Hypothalamus (tissue), 51 donors: ENCODE results near the gene PLEKHS1.

ENCODE experiments used
- DNase-seq, 51 donors: peaks; one replicate each; lab custom pipeline; 2025; lab: John Stamatoyannopoulos, UW

Gene PLEKHS1

DNA sequence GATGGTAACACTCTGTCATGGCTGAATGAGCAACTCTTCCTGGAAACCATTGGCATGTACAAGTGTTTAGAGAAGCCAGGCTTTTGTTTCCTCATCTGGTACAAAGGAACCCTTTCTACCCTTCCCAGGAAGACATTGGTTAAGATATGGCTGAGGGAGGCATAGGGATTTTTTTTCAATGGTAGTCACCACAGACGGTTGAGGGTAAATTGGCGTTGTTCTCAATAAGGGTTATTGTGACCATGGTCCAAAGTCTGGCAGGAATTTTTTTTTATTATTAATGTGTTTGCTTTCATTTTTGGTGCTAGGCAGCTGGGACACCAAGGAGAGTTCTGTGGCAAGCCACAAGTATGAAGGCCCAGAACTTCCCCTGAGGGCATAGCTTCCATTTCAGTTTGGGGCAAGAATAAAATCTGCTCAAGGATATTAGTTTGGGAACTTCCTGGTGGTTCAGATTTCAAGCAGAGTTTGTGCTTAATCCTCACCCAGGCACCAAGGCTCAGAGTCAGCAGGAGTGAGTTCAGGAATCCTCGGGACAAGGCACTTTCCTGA lies at the start of gene PLEKHS1:
PLEKHS1 (plus strand) TSS at position 502 of the 552 bp plus-strand sequence. CDS start 3,596 bp downstream, outside the sequence.
- no peak for DNase-seq

DNA sequence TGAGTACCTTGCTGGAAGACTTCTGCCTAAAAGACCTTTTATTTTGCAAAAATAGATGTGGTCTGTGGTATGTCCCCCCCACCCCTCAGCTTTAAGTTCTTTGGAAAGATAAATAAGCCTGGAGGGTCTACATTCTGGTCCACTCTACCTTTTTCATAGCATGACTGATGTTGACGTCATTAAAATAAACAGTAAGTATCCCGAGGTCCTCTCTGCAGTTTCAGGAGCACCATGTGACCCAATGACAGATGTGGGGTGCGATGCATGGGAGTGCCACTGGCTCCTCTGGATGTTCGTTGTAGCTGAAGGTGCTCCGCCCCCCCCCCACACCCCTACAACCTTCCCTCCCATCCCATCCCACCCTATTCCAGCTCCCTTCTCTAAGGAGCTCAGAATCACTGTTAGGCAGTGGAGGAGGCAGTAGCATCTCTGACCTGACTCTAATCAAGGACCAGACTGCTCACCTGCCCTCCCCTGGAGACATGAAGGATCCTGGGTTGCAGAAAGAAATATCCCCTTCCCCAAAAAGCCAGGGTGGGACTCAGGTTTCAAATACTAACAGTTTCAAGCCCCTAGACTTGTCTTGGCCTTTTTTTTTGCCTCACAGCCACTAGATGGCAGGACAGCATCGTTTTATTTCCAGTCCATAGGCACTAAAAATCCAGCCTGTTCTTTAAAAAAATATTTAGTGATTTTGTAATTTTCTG lies 46.7 kb upstream of the PLEKHS1 start:
- peak in 14 of 51 donors; percentile 5 to 58 (median 26) for DNase-seq

DNA sequence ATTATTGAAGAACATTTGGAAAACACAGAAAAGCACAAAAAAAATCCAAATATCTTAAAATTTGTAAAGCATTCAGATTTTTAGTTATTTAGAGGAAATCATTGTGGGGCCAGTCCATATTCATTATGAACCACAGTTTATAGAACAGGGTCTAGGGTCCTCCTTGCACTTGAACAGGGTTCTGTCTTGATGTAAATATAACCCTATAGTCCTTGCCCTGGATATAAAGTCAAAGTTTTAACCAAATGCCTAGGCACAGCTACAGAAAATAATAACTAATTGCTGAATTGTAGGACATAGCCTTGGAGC lies 46.2 kb upstream of the PLEKHS1 start:
- DNase-seq, result no peak

DNA sequence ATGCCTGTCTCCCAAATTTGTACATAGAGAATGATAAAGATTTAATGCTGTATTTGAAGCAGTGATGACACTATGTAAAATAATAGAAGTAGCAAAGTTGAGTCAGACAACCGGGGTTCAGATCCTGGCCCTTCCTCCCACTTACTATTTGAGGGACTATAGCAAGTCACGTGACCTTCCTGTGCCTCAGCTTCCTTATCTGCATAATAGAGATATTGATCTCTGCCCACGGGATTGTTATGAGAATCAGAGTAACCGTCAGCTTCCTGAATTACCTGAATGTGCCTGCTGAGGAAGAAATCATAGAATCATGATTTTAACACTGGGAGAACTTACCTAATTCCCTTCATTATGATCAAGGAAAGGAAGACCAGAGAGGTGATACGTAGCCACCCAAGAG lies 44.9 kb upstream of the PLEKHS1 start:
- DNase-seq, result no peak

DNA sequence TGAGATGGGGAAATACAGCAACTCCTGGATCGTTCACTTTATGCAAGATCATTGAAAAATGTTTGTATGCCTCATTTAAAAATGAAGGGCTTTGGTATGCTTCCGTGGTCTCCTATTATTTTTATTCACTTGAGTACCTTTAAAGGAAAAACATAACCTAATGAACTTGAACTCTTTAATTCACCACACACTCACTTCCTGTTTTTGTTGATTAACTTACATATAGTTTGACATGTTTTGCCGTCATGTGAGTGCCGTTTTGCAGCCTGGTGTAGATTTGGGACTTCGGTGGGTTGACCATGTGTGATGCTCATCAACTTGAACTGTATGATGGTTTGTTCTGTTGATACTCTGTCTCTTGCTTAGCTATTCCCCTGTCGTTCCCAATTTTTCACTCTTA lies 42.8 kb upstream of the PLEKHS1 start:
- no peak for DNase-seq

DNA sequence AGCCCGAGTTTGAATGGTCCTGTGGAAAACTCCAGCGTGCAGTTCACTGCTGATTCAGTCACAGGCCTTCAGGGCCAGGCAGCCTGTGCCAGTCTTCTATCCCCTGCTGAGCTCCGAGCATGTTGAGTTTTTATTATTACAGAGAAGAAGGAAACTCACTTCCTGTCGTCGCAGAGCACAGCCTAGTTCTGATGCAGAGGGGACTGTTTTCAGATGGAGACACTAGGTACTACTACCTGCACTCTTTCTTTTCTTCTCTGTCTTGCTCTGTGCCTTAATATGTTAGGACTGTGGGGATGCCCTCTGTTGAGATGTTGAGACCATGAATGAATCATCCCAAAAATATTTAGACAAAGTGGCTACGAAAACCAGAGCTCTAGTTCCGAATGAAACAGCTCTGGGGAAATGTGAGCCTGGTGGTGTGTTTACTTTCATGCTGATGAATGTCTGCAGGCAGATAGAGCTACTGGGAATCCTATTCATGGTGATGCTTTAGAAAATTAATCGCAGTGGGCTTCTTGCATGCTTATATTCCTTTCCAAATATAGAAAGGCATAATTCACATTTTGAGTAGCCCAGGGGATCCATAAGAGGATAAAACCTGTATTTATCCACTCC lies 42.2 kb upstream of the PLEKHS1 start:
- peak in 7 of 51 donors; percentile 7 to 39 (median 21) for DNase-seq

DNA sequence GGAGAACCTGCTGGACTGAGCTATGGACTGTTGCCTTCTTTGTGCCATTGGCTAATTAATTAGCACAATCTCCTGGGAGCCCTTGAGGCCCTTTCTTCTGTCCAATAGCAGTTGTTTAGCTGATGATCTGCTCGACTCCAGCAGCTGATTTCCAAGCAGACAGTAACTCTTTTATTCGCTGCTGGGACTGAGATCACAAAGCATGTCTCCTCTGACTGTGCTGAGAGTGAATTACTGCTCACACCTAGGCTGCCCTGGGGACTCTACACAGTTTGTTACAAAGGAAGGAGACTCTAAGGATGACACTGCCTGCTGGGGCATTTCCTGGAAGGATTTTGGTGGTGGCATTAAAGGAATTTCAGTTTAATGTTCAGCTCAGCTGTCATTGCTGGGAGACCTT lies 40.3 kb upstream of the PLEKHS1 start:
- DNase-seq, result peak in 6 of 51 donors; percentile 7 to 27 (median 12)

DNA sequence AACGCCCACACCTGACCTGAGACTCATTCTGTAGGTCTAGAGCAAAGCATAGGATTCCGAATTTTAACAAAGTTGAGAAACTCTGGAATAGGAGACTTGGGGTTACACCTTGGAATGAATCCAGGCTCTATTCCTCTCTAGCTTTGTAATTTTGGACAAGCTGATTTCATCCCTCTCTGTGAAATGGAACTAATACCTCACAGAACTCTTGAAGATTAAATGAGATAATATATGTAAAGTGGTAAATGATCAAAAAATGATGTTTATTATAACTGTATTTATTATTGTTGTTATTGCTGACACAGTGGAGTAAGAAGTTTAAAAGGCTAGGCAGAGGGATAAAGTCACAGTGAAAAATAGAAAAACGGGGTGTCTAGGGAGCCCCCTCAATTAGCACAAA lies 39.5 kb upstream of the PLEKHS1 start:
- no peak for DNase-seq

DNA sequence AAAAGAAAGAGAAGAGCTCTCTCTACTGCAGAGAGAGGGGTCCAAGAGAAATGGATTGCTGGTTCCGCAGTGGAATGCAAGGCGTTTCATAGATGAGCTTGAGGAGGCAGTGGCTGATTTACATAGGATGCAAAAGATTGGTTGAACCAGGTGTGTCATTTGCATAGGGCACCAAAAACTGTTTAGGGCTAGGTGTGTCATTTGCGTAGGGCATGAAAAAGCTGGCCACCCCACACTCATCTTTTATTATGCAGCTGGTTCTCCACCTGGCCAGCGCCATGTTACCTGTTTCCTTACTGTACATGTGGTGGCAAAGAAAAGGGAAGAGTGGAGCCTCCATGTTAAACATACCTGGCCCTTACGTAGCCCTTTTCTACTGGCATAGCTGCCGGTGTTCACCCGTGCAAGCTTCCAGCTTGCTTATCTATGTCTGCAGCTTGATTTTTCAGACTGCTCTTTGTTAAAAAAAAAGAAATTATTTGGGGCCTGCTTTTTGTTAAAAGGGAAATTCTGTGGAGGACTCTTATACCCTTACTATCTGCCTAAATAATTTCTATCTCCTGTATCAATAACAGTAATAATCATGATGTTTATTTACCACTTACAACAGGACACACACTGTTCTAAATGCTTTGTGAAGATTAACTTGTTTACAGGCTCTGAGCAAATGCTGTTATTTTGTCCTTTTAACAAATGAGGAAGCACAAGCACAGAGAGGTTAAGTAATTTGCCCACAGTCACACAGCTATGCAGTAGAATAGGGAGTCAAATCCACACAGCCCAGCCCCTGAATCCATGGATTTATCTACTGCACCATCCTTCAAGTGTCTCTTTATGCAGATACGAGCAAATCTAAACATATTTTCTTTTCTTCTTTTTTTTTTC lies 38.5 kb upstream of the PLEKHS1 start:
- DNase-seq, result no peak

DNA sequence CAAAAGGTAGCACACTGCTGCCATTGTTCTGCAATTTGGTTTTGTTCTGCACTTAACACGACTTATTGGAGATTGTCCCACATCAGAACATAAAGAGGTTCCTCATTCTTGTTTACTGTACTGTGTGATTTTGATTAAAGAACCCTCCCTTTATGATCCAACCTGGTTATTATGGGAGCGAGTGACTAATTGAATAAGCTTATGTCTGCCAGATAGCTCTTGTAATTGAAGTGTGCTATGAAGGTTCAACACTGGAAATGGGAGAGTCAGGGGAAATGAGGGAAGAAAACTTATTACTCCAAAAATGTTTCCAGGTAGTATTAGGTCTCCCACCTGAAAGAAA lies 37.9 kb upstream of the PLEKHS1 start:
- no peak for DNase-seq

DNA sequence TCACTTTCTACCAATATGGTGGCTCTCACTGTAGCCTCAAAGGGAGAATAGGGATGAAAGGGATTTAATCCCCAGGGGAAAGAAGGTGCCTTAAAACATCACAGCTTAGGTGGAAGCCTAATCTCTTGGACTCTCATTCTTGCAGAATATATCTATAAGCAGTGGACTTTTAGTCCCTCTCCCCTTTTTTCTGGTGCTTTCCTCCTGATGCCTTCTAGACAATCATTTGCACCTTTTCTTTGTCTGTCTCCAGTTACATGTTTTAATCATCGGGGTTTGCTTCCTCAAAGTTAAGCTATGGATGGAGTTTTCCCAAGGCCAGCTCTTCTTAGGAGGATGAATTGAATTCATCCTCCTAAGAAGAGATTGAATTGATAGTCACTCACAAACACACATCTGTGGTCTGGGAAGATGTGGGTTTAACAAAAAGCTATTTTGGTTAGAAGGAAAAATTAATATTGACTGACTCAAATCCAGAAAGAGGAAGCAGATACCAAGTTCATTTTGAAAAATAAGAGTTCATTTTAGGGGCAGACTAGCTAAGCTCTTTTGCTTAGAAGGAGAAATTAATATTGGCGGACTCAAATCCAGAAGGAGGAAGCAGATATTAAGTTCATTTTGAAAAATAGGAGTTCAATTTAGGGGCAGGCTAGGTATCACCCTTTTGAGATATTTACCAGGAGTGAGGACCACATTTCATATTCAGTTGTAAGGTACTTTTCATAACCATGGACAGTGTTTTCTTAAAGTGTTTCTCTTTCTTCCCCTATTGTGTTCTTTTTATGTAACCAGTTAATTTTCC lies 35.2 kb upstream of the PLEKHS1 start:
- DNase-seq, result no peak

DNA sequence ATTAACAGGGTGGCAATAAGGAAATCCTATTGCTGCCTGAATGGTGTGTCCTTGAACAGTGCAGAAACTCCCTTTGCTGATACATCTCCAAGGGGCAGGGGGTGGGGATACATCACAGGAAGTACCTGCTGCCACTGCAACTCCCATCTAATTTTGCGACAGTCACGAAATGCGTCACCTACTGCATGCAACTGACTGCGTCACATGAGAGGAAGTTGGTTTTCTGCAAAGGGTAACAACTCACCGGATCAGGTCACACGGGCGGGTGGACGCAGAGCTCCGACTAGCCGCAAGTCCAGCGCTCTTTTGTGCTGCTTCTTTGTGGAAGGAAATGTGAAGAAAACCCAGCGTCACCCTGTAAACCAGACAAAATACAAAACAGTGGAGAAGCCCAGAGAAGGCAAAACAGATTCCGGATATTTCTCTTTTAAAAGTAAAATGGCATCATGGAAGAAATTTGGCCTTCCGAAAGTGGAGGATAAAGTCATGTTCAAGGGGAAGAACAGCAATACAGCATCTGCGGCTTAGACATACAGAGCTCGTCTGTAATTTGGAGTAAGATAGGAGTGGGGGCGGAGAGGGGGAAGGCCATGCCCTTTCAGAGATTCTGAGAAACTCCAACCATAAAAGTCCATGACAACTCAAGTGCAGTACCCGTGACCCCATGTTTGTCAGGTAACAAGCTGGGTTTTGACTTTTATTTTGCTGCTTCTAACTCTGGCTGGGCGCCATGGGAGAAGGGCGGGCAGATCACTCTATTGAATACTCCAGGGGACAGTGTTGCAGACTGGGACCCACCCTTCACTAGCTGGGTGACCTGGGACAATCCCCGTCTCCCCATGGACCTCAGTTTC lies 32.3 kb upstream of the PLEKHS1 start:
- no peak for DNase-seq

DNA sequence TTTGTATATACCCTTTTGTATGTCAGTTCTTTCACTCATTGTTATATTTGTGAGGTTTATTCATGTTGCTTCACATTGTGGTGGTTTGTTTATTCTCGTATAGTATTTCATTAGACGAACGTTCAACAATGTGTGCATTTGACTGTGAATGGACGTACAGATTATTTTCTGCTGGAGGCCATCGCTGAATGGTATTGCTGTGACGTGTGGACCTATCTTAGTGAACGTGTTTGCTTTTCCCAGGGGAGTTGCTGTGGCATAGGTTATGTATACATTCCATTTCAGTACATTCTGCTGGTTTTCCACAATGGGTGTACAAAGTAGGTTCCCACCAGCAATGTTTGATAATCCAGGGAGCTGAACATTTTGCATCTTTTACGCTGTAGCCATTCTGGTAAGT lies 31.1 kb upstream of the PLEKHS1 start:
- DNase-seq, result no peak

DNA sequence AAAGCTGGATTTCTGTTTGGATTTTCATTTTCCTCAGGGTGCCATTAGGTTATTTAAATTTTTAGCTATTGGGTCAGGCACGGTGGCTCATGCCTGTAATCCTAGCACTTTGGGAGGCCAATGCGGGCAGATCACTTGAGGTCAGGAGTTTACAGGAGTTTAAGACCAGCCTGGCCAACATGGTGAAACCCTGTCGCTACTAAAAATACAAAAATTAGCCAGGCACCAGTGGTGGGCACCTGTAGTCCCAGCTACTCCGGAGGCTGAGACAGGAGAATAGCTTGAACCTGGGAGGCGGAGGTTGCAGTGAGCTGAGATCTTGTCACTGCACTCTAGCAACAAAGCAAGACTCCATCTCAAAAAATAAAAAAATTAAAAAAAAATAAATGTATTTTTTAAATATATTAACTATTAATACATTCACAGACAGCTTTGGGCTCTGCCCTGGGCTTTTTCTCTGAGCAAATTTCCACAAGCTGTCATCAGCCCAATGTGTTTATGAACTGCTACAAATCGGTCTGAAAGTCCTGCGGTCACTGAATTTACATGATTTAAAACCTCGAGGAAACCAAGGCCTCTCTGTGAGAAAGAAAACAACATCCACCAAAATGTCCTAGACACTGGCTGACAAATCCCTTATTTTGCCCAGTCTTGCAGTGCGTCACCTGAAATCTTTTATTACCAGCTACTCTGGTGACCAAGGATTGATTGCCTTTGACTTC lies 19.2 kb upstream of the PLEKHS1 start:
- no peak for DNase-seq

DNA sequence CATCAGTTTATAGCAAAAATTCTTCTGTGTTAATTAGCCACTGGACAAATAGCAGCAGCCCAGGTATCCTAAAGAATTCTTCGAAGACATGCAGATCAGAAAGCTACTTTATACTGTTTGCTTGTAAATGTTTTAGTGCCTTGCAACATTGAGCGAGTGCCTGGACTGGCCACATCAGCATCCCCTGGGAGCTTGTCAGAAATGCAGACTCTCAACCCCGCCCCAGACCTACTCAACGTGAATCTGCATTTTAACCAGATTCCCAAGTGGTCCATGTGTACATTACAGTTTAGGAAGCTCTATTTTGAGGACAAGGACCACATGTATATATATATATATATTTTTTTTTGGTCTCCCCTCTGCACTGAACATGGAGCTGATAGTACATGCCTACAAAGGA lies 18.5 kb upstream of the PLEKHS1 start:
- DNase-seq, result no peak

DNA sequence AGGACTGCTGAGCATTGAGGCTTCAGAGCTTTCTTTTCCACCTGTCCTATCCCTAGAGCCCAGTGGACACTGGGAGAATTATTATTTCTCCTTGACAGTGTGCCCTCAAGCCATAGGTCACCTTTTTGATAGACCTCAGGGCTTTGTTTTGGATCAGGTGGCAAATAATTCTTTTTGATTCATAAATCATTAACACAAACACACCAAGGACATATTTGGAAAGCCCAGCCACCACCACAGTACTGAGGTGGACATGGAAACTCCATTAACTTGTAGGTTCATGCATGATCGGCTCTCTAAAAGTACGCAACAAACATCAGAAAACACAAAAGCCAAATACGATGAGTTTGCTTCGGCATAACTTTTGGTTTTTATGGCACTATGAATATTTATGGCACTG lies 17.8 kb upstream of the PLEKHS1 start:
- no peak for DNase-seq

DNA sequence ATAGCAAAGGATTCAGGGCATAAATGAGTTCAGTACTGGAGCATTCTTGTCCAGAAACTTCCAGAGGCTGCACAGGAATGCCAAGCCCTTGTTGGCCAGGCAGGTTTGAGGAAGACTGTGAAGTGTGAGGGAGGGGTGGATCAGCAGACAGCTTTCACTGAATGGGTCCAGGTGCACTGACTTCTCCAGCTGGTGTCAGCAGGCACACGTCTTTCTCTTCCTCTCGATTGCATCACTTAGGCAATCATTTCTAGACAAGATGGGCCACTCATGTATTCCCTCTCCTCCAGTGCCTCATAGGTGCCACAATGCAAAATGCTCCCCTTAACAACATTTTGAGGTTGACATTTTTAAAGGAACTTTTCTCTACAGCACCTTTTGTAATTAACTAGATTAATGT lies 15.6 kb upstream of the PLEKHS1 start:
- DNase-seq, result no peak

DNA sequence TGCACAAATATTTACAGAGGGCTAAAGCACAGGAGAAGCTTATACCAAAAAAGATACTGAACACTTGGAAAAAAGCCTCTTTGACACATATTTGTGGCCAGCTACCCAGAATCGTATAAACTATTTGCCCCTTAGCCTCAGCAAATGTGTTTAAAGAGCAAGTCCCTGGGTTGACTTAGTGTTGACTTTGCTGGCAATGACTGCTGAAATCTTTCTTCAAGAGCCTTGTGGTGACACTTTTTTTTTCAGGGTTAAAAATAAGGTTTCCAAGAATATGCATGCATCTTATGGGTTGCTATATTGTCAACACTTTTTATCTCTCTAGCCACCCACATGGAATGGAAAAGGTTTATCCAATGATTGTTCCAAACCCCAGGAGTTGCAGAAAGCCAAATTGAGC lies 14.9 kb upstream of the PLEKHS1 start:
- no peak for DNase-seq

DNA sequence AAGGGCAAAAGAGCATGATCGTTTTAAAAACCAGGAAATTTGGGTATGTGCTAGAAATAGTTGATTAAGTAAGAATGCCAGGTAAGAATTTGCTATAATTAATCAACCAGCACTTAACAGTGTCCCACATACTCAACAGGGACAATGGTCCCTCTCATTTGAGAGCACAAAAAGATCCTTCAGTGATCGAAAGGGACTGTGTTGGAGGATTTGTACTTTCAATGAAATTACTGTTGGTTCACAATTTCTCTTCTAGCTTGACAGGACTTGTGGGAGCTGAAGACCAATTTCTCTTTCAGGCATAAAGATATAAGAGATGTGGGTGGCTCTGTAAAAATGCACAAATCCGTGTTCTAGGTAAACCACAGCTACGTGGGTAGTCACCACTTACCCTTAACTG lies 12.5 kb upstream of the PLEKHS1 start:
- peak in 1 of 51 donors; percentile 47 for DNase-seq
